ENCODE measurements around the gene GPR142. TPM values are rescaled to one million over a fixed set of nuclear protein-coding genes. Genes with fewer than 3 reads are reported as not detected.

The GPR142 gene, protein sequence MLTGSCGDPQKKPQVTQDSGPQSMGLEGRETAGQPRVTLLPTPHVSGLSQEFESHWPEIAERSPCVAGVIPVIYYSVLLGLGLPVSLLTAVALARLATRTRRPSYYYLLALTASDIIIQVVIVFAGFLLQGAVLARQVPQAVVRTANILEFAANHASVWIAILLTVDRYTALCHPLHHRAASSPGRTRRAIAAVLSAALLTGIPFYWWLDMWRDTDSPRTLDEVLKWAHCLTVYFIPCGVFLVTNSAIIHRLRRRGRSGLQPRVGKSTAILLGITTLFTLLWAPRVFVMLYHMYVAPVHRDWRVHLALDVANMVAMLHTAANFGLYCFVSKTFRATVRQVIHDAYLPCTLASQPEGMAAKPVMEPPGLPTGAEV
- not detected for total RNA-seq
- polyA plus RNA-seq: not detected
- long read RNA-seq, donor 1: 0 reads
- long read RNA-seq, donor 2: 0 reads
- long read RNA-seq, donor 3: 0 reads
- long read RNA-seq, donor 4: 0 reads
- long read RNA-seq, donor 5: 0 reads
- long read RNA-seq, donor 6: 0 reads
- long read RNA-seq, donor 7: 0 reads
- long read RNA-seq, donor 8: 0 reads
- long read RNA-seq, donor 9, partial matches to known transcripts: 0 of 1 reads
- long read RNA-seq, donor 9, other reads (novel, unspliced or antisense): 0 of 1 reads
- long read RNA-seq, donor 10: 0 reads

DNA sequence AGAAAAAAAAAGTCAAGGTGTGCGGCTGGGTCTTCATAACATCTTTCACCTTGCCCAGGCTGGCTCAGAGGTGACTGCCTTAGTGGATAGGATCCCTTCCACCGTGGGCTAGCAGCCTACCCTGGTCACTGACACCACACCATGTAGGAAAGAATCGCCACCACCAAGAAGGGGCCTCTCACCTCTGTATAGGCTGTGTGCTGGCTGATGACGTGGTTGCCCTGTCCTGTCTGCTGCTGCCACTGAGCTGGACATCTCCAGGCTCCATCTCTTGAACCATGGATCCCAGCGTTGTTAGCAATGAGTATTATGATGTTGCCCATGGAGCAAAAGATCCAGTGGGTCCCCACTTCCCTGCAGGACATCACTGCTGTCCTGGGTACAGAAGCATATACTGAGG lies at the start of gene GPR142:
TSS of gene GPR142 (plus strand) at position 301 of the 400 bp plus-strand sequence. CDS start 2,035 bp downstream, outside the sequence.
- intact Hi-C loops (cut with DNase I; ENCODE audit: low total_unique reads): loop anchor here (5.0 kb wide), 1 partner anchor 165 kb away; the partner anchor contains the start of gene RPL38
- Histone ChIP-seq H3K27me3 (peaks cover 0 to 52% (median 22%) of the 10 kb centered on the region in 3 donors), H3K4me3 (peak within 1 kb of the TSS in 1 of 4 donors; percentile 10), H3K9me3 (no peaks in the 10 kb centered on the region), H3K27ac (no peak within 1 kb of the TSS), H3K4me1 (peaks cover 0 to 16% (median 11%) of the 10 kb centered on the region in 4 donors), H3K36me3 (no peaks in the 10 kb centered on the region)
- DNase-seq: no peak
- 75 to 84% (median 82%) methylated on average over 5 of the region's 5 CpGs for WGBS, 5 donors
- TF ChIP-seq, protein P1, sequence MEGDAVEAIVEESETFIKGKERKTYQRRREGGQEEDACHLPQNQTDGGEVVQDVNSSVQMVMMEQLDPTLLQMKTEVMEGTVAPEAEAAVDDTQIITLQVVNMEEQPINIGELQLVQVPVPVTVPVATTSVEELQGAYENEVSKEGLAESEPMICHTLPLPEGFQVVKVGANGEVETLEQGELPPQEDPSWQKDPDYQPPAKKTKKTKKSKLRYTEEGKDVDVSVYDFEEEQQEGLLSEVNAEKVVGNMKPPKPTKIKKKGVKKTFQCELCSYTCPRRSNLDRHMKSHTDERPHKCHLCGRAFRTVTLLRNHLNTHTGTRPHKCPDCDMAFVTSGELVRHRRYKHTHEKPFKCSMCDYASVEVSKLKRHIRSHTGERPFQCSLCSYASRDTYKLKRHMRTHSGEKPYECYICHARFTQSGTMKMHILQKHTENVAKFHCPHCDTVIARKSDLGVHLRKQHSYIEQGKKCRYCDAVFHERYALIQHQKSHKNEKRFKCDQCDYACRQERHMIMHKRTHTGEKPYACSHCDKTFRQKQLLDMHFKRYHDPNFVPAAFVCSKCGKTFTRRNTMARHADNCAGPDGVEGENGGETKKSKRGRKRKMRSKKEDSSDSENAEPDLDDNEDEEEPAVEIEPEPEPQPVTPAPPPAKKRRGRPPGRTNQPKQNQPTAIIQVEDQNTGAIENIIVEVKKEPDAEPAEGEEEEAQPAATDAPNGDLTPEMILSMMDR (IDR thresholded peaks at IDR 0.05): no peak
- no peak for TF ChIP-seq EP300 (IDR thresholded peaks at IDR 0.05)

DNA sequence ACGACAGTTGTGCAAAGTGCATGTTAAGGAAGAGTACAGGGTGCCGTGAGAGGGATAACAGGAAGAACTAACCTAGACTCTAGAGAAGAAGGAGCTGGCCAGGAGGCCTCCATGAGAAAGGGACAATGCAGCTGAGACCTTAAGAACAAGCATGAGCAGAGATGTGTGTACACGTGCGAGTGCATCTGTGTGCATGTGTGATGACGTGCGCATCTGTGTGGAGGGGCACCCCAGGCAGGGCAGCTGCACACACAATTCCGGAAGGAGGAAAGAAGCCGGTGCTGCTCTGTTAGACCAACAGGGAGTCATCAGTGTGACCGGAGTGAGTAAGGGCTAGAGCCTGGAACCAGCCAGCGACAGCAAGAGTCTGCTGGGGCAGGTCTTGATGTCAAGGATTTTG lies 48.9 kb upstream of the GPR142 start:
- intact Hi-C loops (cut with DNase I; ENCODE audit: low total_unique reads): no loop called here
- Histone ChIP-seq H3K27me3 (peaks cover 0 to 8% (median 0%) of the 10 kb centered on the region in 3 donors), H3K4me3 (no peak overlapping the region), H3K36me3 (no peaks in the 10 kb centered on the region), H3K4me1 (no peaks in the 10 kb centered on the region), H3K9me3 (no peaks in the 10 kb centered on the region), H3K27ac (no peak overlapping the region)
- TF ChIP-seq POLR2A (IDR thresholded peaks at IDR 0.05) (no peak), EP300 (IDR thresholded peaks at IDR 0.05) (no peak), POLR2AphosphoS5 (IDR thresholded peaks at IDR 0.05) (no peak)
- TF ChIP-seq, protein P1 (IDR thresholded peaks at IDR 0.05): no peak
- 85 to 93% (median 87%) methylated on average over 10 of the region's 10 CpGs for WGBS, 5 donors
- DNase-seq: no peak

DNA sequence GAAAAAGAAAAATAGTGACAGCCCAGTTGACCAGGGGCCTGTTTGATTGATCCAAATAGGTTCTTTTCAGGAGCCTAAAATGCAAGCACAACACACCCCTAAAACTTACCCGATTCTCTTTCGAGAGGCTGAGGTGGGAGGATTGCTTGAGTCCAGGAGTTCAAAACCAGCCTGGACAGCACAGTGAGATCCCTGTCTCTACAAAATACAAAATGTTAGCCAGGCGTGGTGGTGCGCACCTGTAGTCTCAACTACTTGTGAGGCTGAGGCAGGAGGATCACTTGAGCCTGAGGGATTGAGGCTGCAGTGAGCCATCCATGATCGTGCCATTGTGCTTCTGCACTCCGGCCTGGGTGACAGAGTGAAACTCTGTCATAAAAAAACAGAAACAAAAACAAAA lies 42.8 kb upstream of the GPR142 start:
- no peaks in the 10 kb centered on the region for H3K36me3 ChIP-seq
- no peaks in the 10 kb centered on the region for H3K9me3 ChIP-seq
- peaks cover 0 to 48% (median 25%) of the 10 kb centered on the region in 3 donors for H3K27me3 ChIP-seq
- TF ChIP-seq, protein P1 (IDR thresholded peaks at IDR 0.05): no peak
- no peak for TF ChIP-seq EP300 (IDR thresholded peaks at IDR 0.05)
- TF ChIP-seq POLR2AphosphoS5 (IDR thresholded peaks at IDR 0.05): no peak
- TF ChIP-seq POLR2A (IDR thresholded peaks at IDR 0.05): no peak
- no peak for DNase-seq
- H3K4me3 ChIP-seq: no peak overlapping the region
- H3K4me1 ChIP-seq: peaks cover 14 to 24% (median 18%) of the 10 kb centered on the region in 4 donors
- H3K27ac ChIP-seq: no peak overlapping the region
- intact Hi-C loops (cut with DNase I; ENCODE audit: low total_unique reads): no loop called here
- 79 to 97% (median 89%) methylated on average over 6 of the region's 6 CpGs for WGBS, 5 donors

DNA sequence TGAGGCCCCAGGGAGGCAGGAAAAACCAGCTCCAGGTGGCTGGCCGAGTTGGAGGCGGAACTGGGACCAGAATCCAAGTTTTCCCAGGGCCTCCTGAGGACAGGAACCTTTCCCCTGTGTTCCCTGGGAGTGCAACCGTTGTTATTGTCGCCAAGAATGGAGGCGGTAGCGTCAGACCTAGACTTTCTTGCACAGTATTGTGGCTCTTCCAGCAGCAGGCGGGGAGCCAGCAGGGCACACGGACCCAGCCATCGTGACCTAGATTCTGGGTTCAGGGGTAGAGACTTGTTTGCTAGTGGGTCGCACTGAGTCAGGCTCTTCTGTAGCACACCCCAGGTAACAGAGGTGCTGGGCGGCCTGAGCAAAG lies 41.9 kb upstream of the GPR142 start:
- H3K27ac ChIP-seq: peak overlapping the region in 2 of 5 donors; percentile 18 to 22
- no peaks in the 10 kb centered on the region for H3K36me3 ChIP-seq
- intact Hi-C loops (cut with DNase I; ENCODE audit: low total_unique reads): no loop called here
- WGBS, 5 donors: 22 to 32% (median 27%) methylated on average over 10 to 11 of the region's 11 CpGs
- peaks cover 0 to 48% (median 29%) of the 10 kb centered on the region in 3 donors for H3K27me3 ChIP-seq
- H3K4me1 ChIP-seq: peaks cover 14 to 24% (median 18%) of the 10 kb centered on the region in 4 donors
- peak overlapping the region in 3 of 4 donors; percentile 40 to 51 (median 44) for H3K4me3 ChIP-seq
- no peak for DNase-seq
- no peaks in the 10 kb centered on the region for H3K9me3 ChIP-seq
- no peak for TF ChIP-seq POLR2AphosphoS5 (IDR thresholded peaks at IDR 0.05)
- TF ChIP-seq POLR2A (IDR thresholded peaks at IDR 0.05): no peak
- TF ChIP-seq, protein P1 (IDR thresholded peaks at IDR 0.05): no peak
- TF ChIP-seq EP300 (IDR thresholded peaks at IDR 0.05): no peak

All from stomach (tissue), 19 donors.